NCI-H128 (cell line): ENCODE measurements around the gene MIX23.
"Not testable (repeated sequence)": the region's sequence is repeated elsewhere in the genome, so short reads cannot be mapped to it uniquely, and the experiment has no call there.

Experiments used
- DNase-seq: peaks from one replicate; lab custom pipeline; 2025; ENCODE audit not compliant: unreplicated experiment; lab: John Stamatoyannopoulos, UW

MIX23 gene

DNA sequence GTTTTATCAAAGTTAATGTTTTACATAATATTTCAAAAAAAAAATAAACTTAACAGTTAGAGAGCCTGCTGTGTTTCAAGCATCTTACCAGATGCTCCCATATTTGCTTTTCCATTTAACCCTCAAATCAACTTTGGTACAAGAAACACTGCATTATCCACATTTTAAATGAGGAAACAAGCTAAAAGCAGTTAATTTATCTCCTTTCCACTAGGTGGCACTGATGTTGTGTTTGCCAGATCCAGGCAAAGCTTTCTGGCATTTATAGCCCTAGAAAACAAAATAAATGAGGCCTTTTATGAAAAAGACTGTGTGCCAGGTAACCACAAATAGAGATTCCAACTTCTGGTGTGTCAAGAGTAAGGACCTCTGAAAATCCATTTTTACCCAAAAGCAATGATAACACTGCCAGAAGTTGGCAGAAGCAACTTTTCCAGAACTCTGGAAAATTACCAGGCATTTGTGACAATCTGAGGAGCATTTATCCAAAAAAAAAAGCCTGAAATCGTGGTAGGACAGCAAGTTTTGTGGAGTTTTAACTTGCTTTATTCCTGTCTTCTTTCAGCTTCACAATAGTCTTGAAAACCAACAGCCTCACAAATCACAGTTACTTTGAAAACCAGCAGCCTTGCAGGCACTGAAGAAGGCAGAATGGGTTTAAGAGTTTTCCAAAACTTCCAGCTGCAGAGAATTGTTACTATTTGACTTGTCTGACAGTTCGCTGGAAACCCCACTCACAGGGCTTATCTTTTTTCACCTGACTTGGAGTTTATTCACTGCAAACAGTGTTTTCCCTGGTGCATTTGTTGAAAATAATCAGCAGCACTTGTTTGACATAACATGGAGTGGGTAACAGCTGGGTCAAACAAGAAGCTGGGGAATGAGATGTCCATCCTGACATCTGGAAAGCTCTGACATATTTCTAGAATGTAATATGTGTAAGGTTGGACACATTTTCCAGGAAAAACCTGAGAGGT is 10.1 kb upstream of the MIX23 start:
- DNase-seq = no peak

DNA sequence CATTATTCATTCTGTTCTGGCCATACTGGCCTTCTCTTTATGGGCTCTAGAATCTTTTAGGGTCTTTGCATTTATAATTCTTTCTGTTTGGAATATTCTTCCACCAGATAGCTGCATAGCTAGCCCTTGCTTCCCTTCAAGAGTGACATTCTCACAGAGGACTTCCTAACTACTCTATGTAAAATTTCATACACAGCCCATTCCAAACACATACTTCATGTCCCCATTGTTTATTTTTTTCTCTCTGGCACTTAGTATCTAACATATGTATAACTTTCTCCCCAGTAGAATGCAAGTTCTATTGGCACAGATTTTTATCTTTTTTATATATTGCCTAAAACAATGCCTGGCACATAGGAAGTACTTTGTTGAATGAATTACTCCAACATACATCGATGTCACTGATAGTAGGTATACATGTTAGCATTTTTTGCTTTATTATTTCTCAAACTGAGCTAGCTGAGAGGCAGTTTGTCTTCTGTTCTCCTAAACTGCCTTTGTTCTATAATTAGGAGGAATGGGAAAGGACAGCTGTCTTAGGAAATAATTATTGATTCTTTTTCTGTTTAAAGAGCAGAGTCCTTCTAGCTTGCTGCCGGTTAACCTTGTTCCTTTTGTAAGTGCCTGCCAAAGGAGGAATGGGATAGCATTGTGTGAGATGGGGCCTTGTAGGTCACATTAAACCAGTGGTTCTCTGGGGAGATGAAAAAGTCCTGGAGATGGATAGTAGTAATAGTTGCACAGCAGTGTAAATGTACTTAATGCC is 8.8 kb upstream of the MIX23 start:
- no peak for DNase-seq

- no peak for DNase-seq
Observed at GRCh38 chr3:122390665-122391064, 7.6 kb upstream of the MIX23 start.

- DNase-seq = no peak
Observed at GRCh38 chr3:122389892-122390291, 6.9 kb upstream of the MIX23 start.

DNA sequence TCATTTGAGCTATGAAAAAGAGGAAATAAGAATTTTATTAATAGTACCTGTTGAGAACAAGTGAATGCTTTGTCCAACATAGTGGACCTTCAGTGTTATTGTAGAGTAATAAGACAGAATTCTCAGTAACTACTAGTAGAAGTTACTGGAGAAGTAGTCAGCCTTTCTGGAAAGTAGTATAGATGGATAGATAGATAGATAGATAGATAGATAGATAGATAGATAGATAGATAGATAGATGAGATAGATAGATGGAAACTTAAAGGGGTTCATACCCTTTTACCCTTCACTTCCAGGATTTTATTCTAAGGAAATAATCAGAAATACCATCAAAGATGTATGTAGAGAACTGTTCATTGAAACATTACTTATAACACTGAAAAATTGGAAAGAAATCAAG is 6.2 kb upstream of the MIX23 start:
- no peak for DNase-seq

DNA sequence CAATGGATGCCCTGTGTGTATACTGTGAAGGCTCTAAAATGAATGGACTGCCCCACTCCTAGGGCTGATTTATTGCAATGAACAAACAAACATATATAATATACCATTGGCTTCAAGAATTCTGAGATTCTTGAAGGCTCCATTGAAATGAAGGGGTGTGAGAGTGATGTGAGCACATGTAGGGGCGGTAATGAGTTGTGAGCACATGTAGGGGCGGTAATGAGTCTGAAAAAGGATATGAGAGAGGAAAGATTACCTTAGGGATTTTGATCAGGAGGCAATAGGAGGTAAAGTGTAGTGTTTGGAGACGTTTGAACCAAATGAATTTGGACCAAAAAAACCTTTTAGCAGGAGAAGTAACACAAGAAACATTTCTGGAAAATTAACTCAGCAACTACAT is 4.7 kb upstream of the MIX23 start:
- no peak for DNase-seq

DNA sequence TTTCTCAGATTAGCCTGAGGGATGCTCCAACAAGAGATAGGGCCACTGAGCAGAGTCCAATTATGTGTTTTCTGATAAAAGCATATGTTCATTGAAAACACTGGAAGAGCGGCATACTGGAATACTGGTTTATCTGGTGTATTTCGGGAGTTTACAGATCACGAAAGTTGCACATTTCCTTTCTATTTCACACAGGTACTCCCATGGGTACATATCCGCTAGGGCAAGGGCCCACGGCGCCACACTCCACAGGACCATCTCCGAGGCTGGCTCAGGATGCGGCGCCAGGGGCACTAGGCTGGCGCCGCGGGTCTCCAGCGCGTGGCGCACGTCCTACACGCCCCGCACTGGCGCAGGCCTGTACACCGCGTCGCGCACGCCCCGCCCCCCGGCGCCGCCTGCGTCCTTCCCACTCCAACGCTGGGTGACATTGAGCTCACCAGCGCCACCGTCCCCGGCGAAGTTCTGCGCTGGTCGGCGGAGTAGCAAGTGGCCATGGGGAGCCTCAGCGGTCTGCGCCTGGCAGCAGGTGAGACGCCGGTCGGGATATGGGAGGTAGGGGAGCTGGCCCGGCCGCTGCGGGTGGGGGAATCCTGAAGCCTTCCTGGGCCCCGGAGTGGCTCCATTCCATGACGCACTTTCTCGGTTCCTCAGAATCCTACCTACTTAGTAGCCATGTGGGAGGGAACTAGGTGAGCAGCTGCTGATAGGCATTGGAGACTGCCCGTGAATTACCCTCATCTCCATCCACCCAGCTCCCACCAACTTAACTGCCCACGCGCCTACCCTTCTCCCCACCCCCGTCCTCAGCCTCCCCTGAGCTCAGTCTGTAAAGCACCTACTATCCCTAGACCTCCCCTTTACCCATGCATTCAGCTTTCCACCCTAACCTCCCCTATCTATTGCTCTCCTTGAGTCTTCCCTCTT is 1.0 kb upstream of the MIX23 start, which contains the start of gene FAM162A:
FAM162A (plus strand) TSS at position 412 of the 927 bp plus-strand sequence; CDS start at position 496, 84 bp downstream.
- DNase-seq = peak; percentile 96

GRCh38 chr3:122377975-122378374 is 5.1 kb downstream of the MIX23 start:
- DNase-seq = no peak

DNA sequence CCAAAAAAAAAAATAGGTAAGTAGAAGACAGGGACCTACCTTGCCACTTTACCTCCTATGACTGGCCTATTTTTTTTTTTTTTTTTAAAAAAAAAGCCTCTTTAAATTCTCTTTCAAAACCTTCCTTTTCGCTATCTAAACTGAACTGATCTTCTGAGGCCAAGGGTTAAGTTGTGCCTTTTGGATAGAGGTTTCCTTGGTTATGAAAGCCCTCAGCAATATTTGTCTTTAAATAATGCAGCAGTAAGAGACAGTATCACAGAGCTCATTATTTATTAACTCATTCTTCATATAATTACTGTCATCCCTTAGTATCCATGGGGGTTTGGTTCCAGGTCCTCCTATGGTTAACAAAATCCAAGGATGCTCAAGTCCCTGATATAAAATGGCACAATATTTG is 9.0 kb downstream of the MIX23 start:
- no peak for DNase-seq

GRCh38 chr3:122366379-122366749 is 16.7 kb downstream of the MIX23 start:
- DNase-seq = no peak

GRCh38 chr3:122365582-122366378 is 17.3 kb downstream of the MIX23 start:
- not testable (repeated sequence) for DNase-seq

- no peak for DNase-seq
Observed at GRCh38 chr3:122365073-122365472, 18.0 kb downstream of the MIX23 start.

DNA sequence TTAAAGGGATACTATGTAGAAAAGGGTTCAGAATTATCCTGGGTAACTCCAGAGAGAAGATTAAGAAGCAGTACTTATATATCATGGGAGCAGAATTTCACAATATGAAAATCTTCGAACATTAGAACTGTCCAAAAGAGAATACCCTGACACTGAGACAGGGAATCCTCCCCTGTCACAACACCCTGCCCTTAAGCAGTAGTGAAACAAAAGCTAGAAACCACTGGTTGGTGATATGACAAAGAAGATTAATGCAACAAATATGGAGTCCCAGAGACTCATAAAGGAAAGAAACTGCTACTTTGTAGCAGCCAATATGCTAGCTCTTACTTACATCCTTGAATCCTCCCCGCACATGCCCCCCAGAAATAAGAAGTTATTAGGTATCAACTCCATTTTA is 18.5 kb downstream of the MIX23 start:
- no peak for DNase-seq

- DNase-seq = no peak
Observed at GRCh38 chr3:122362026-122362425, 21.0 kb downstream of the MIX23 start.

- no peak for DNase-seq
Observed at GRCh38 chr3:122358703-122359032, 24.4 kb downstream of the MIX23 start.

DNA sequence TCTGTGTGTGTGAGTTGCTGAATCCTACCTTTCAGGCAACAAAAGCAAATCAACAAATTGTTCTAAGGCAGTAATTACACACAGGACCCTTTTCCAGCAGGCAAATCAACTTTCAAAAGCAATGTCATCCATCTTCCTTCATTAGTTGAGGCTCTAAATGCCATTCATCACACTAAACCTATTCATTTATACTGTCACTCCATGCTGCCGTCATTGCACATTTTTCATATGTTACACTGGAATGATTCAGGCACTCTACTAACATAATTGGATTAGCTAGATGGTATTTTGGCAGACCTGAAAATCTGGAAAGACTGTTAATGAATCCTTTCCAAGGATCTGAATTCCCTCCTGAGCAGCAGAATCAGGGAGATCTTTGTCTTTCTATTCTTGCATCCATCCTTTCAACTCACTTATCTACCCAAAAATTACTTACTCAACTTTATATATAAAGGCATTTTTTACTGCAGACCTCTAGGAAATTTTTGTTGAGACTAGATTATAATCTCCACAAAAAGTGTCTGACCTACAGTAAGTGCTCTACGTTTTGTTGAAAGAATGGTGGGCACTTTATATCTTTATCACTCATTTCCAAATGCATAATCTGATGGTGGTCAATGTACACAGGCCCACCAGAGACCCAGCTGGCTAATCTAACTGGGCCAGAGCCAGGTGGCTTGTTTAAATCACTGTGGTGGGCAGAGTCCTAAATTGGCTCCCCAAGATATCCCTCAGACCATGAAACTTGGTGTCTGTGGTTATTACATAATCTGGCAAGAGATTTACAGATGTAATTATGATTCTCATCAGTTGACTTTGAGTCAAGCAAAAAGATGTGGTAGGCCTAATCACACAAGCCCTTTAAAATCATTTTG is 25.0 kb downstream of the MIX23 start:
- no peak for DNase-seq

GRCh38 chr3:122356402-122356801 is 26.6 kb downstream of the MIX23 start:
- DNase-seq = no peak

DNA sequence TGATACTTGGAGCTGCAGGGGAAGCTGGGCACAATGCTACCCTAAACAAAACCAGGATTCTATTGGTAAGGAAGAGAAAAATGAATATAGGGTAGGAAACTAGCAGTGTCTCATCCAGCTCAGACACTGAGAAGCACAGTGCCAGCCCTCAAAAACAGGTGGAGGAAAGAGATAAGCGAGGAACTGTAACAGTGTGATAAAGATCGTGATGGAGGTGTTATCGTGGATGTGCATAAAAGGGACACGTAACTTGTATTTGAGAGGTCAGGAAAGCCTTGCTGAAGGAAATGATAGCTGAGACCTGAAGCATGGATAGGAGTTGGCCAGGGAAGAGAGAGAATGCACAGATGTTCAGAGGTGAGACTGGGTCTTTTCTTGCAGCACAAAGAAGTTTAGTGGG is 27.4 kb downstream of the MIX23 start:
- no peak for DNase-seq

- DNase-seq = no peak
Observed at GRCh38 chr3:122353893-122354401, 29.1 kb downstream of the MIX23 start.
